Kidney glomerular epithelial cell (primary cell): Measurements from ENCODE around the gene FYN.
A peak's percentile ranks its signal among the peaks of the same experiment; 100 is the strongest.

Experiments used
- DNase-seq: peaks from one replicate; lab custom pipeline; 2025; lab: John Stamatoyannopoulos, UW

The FYN gene

DNA sequence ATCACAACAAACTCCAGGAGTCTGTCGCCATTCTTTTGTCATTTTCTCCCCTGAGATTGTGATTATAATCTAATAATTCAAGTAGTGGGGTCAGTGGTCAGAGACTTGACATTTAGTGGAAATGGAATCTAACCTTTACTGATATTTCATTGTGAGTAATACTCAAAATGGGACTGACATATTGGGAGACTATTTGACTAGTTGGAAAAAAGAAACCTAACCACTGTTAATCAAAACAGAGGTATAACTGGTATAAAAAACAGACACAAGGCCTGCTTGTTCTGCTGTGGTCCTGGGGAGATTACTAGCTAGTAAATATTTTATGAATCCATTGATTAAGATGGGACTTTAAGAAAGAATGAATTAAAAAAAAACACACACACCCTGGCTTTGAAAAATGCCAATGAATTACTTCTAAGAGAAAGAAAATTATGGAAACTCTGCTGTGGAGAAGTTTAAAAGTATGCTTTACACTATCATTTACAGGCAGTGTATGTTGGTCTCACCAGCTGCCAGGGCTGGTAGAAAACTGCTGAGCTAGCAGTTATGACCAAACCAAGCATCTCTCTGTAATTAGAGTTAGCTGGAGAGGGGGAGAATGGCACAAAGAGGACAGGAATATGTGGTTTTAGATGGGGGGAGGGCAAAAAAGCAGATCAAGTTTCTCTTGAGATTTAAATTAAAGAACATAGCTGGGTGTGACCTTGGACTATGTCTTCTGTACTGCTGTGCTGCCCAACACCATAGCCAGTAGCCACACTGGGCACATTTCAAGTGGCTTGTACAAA lies 103.7 kb downstream of the FYN start:
- DNase-seq = no peak

DNA sequence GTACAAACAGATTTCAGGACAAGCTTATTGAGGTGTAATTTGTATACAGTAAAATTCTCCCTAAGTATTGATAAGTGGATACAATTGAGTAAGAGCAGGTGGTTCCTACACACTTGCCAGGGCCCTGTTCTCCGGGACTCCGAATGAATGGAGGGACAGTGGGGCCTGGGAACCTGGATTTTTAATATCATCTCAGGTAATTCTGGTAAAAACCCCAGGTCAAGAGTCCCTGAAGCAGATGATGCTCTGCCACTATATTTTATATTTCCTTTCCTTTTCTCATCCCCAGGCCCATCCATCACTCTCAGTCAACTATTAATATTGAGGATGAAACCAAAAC lies 104.9 kb downstream of the FYN start:
- DNase-seq = no peak

DNA sequence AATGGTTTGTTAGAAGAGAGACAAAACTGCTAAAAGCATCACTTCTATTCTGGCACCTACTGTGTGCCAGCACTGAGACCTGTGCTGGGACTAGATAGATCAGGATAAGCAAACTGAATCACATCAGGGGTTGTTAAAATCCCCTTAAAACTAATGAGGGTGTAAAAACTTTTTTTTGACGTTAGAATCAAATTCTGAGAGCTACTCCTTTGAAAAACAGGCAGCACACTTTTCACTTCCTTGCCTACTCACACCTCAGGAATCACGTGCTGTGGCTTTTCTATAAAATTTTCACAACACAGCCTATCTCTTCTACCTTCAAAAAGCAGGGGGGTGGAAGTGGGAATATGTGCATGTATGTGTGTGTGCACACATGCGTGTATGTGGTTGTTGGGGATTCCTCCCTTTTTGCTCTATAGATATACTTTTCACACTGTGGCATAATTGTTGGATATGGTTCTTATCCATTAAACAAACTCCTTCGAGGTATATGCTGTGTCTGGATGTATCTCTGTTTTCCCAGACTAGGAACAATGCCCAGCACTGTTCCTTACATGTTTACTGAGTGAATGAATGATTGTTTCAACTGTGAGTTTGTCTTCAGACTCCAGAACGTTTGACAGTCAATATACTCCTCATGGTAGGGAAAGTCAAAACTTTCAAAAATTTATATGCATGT lies 105.4 kb downstream of the FYN start:
- no peak for DNase-seq

DNA sequence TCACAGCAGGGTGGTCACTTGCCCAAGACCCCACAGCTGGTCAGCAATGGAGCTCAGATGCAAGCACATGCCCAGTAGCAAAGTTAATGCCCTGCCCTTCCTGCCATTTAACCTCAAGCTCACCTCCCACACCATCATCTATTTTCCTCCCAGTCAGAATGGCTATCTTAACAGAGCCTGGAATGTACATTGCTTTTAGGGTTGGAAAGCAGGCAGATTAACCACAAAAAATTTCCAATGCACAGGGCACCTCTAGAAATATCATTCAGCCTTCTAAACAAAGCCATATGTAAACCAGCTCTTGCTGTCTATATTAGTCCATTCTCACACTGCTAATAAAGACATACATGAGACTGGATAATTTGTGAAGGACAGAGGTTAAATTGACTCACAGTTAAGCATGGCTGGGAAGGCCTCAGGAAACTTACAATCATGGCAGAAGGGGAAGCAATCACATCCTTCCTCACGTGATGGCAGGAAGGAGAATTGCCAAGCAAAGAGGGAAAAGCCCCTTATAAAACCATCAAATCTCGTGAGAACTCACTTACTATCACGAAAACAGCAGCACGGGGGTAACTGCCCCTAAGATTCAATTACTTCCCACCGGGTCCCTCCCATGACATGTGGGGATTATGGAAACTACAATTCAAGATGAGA lies 106.9 kb downstream of the FYN start:
- no peak for DNase-seq

DNA sequence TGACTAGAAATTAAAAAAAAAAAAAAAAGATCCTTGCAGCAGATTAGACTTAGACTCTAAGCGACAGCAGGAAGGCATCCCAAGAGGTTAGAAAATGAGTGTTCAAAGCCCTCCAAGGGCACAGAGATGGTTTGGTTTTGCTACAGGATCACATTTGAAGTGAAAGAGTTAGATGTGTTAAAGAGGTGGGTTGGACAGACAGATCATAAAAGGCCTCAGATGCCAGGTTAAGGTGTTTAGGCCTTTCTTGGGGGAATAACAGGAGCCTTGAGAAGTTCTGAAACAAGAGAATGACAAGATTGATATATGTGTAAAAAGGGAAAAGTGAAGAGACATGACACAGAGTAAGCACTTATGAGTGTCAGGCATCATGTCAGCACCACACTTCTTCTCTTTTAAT lies 107.5 kb downstream of the FYN start:
- DNase-seq = no peak

DNA sequence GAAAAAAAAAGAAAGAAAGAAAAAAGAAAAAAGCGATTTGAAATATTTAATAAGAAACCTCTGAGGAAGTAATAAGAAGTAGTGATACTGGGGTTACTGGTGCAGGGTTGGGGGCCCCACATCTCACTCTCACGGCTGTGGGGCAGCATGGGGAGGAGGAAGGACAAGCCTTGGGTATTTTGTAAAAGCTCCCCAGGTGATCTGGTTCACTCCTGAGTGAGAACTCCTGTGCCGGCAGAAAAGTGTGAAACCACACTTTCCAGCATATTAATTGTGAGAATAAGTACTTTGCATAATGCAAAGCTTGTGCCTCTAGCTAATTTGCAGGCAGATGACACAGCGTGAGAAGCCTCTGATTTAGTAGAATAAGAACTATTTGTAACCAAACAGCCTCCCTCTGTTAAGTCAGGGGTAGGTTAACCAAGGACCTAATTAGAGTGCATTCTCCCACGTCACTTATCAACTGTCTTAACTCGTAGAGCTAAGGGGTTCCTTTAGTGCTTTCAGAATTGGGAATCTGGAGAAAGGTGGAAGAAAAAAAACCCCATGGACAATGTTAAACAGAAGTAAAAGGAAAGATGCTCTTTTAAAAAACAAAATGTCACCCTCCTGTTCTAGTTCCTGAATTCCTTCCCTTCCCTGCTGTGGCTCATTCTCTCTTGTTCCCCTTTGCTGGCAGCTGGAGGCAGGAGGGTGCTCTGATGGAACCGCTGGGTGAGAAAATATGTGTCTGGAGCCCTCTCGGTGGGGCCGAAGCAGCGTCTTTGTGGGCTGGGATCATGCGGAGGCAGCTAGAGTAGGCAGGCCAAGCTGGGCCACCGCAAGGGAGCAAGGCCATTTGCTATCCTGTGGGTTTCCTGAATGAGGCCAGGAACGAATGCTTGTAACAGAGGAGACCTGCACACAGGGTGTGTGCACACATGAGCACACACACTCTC lies 108.7 kb downstream of the FYN start:
- no peak for DNase-seq

DNA sequence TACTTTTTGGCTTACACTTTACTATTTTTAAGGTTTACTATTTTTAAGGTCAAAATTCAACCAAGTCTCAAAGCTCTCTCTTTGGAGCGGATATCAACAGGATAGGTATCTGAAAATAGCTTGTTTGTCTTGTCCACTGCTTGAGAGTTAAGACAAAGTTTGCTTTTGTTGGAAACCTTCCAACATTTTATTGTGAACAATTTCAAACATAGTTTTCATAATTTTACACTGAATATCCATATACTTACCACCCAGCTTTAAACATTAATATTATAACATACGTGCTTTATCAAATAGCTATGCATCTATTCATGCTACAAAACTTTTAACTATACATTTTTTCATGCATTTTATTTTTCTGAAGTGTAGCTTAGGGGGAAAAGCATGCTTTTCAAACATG lies 109.9 kb downstream of the FYN start:
- DNase-seq = no peak

DNA sequence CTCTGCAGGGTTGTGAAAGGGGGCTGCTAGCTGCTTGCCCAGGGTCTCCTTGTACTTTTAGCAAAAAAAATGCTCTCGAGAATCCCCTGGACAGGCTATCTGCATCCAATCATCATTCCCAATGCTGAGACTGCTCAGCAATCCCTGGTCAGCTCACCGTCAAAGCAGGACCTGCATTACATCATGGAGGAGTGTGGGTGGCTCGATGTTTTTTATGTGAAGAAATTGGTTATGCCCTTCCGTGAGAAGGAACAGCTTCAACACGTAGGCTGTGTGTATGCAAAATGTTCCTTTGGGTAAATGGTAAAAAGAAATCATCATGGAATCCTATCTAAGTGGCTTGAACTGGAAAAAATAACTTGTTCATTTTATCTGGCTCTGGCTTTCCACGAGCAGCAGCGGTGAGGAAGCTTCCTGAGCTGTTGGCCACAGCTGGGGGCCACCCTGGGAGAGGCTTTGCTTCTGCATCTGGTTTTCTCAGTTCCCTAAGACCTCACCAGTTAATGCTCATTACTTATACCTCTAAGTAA lies 111.4 kb downstream of the FYN start:
- DNase-seq = no peak

DNA sequence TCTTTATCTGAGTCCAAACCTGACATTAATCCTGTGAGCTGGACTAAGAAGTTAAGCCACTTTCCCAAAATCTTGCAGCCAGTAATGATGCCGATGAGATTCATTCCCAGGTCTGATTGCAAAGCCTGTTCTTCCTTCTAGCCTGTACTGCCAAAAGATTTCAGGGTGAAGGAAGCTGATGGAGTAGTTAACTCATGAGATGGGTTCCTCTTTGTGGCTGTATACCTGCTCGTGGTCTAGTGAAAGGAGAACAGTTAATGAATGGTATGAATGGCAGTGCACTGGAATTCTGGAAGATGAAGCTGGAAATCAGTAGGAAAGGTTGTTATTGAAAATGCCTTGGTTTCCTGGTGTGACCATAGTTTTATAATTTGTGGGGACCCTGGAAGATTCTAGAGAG lies 112.0 kb downstream of the FYN start:
- DNase-seq = no peak

DNA sequence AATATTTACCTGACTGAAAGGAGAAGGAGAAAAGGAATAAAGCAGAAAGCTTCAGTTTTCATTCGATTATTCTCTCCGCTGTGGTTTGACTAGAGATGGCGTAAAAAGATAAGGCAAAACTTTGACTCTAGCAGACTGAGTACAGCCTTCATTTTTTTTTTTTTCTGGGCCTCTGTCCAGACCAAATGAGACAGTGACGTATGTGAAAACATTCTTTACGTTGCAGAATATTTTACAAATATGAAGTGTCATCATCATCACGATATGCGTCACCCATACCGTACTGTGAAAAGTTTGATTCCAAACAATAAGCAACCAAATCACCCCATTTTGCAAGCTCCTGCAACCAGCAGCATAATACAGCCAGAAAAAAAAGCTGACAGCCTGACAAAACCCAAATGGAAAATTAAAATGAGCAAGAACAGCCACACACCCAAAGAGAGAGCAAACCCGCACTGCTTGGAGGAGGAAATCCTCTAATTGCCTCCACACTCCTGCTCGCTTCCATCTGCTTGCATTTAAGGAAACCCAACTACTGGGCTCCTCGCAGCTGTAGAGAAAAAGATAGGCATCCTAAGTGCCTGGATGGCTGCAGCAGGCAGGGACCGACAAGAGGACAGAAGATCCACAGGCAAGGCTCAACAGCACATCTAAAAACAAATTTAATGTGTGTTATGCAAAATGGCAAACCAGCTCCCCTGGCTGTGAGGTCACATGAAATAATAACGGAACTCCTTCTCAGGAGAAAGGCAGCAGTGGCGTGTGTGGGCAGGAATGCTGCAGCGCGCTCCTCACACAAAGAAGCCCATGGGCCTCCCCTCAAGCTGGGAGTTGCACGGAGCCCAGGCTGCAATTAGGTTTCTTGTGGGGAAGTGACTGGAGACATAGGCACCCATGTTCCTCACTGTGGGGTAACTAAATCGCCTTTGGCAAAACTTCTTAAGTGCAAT lies 113.1 kb downstream of the FYN start:
- no peak for DNase-seq

DNA sequence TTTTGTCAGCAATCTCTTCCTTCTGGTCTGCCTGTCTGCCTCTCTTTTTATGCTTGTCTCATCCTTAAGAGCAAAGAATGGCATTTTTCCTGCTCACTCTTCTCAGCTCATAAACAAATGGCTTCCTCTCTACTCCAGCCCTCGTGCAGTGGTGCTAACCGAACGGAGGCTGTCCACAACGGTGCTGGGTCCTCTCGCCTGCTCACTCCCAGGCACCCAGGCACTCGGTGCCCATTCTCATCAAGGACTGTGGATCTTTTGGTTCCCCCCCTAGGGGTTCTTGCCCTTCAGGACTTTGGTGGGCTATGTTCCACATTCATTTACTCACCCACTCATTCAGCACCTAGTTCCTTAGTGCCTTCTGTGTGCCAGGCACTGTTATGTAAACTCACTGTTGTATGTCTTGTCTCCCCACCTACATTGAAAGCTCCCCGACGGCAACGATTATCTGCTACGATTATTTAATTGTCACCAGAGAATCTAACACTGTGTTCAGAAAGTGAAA lies 113.9 kb downstream of the FYN start:
- no peak for DNase-seq

DNA sequence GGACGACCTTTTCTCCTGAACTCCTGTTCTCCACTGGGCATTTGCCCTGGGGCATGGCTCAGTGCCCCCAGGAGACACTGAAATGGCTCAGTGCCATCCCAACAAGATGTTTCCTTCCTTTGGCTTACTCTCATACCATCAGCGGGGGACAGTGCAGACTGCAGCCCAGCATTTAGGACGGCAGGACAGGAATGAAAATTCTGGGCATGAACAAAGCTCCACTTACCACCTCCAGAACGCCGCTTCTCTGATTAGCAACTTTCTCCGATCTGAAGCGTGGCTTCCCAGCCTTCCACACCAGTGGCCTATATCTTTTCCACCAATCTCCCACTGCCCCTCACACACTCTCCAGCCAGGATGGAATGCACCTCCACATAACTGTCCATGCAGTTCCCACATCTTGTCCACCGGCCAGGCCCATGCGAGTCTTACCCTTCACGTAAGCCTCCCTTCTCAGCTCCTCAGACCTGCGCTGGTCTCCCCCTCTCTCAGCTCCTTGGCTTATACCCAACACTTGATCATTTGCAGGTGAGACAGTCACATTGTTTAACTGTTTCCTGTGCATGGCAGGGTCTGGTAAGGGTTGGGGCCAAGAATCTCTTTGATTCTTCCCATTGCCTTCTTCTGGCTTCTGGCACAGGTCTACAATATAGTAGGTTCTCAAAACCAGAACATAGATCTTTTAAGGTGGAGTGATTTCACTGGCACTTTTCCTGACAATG lies 114.5 kb downstream of the FYN start:
- no peak for DNase-seq

DNA sequence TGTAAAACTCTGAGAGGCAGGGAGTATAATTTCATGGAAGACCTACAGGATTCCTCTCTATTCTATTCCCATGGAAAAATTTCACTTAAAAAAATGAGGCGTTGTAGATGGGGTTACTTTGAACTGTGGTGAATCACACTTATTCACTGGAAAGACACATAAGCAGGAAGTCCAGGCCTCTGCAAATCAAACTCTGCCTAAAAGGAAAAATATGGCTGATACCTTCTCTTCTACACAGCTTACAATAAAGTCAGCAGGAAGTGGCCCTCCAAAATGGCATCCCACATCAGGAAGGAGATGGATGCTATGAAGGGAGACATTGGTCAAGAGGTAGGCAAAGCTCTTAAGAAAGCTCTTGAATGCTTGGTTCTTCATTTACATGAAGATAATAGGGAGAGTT lies 115.9 kb downstream of the FYN start:
- DNase-seq = peak; percentile 20

DNA sequence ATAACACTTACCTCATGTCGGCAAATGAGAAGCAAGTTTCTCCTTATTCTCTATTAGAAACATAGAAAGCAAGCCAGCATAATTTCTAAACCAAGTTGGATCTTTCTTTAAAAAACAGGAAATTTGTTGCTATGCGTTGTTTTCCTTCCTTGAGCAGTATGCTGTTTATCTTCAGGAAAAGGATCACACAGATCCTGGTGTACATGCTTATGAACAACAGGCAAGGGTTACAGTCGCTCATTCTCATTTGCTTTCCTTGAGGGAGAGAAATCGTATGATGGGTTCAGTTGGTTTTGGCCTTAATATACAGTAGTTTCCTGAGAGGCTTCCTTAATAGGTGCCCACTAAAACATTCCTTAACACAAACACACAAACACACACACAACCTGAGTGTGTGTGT lies 118.8 kb downstream of the FYN start:
- DNase-seq = no peak

DNA sequence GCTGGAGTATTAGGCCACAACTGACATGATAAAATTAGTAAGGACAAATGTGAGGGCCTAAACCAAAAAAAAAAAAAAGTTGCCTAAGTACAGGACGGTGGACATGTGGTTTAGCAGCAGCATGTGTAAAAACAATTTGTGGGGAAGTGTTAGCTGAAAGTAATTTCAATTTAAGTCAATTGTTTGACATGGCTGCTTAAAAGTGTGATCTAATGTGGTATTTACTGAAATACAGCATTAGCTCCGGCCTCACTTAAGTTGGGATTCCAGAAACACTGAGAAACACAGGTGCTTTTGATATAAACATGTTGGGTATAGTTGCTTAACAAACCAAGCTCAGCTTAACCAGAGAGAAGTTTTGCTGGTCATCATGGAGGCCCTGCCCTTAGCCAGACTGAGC lies 119.7 kb downstream of the FYN start:
- DNase-seq = no peak

DNA sequence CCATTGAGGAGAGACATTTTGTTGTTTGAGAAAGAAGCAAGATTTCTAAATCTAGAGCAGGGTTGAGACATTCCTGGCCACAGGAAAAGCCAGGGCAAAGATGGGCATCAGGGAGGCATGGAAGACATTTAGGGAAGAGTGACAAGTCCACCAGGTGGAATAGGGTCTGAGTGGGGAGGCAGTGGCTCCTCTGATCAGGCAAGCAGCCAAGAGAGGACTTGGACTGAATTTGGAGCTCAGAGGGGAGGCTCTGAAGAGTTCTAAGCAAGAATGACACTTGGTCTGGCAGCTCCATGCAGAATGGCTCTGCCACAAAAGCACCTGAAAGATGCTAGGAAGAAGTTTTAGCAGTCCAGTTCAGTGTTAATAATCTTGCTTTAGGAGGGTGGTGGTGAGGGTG lies 120.8 kb downstream of the FYN start:
- DNase-seq = no peak

DNA sequence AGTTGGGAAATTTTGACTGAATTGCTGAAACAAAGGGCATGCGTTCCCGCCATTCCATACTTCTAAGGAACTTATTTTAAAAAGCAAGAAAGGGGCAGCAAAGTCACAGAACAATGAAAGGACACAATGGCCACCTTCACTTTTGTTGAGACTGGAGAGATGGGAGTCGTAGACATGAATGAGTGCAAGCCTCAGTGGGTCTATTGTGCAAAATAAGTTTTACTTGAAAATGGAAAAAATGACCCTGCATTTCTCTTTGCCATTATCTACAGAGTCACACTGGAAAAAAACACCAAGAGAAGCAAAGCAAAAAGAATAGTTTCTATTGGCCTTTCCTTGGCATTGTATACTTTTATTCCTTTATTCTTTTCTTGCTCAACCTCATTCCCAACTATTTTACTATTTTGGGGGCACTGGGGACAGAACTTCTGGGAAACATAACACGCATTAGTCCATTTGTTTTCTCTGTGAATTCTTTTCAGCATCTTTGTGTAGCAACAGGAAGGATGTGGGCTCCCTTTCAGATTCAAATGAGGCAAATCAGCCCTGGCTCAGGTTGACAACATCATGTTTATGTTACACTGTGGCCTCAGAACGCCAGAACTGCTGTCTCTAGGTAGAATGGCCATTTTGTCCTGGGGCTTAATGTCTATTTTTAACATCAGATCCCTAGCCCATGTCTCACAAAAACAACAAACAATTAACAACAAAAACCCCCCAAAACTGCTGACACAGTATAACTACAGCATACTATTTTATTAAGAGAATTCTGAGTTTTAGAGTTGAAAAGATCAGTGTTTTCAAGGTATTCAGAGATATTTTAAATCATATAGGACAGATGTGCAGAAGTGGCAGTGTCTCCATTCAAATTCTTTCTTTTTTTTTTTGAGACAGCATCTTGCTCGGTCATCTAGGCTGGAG lies 122.2 kb downstream of the FYN start:
- no peak for DNase-seq

DNA sequence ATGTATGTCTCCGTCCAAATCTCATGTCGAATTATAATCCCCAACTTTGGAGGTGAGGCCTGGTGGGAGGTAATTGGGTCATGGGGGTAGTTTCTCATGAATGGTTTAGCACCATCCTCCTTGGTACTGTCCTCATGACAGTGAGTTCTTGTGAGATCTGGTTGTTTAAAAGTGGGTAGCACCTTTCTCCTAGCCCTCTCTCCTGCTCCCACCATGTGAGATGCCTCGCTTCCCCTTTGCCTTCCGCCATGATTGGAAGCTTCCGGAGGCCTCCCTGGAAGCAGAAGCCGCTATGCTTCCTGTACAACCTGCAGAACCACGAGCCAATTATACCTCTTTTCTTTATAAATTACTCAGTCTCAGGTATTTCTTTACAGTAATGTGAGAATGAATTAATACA lies 123.1 kb downstream of the FYN start:
- DNase-seq = no peak

DNA sequence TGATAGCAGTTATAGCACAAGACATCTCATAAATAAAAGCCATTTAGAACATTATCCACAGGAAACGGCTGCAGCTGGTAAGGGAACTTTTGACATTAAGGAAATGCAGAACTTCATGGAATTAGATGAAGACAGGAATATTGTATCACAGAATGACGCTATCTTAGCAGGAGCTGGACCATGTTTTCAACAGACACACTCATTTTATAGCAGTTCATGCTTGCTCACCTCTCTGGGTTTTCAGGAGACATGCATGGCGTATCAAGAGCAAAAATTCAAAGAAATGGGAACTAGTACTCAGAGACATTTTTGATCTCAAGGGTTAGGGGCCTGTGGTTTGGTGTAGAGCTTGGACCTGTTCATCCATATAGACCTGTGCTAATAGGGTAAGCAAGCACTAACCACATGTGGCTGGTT lies 125.0 kb downstream of the FYN start:
- no peak for DNase-seq
